Subcutaneous adipose tissue (tissue), 4 donors: Measurements from ENCODE around the gene FAM98A. TPM values are rescaled to one million over a fixed set of nuclear protein-coding genes. Genes with fewer than 3 reads are reported as not detected.

ENCODE experiments used
- CTCF ChIP-seq: fragments of 450-650 bp; IDR thresholded peaks from one replicate; pipeline ENCODE4 v1.5.1; 2016; ENCODE audit warnings: low read depth, mild to moderate bottlenecking, control low read depth, antibody characterized with exemption, moderate library complexity
- total RNA-seq, 4 donors: library from RNA; depleted of rRNA; stranded (reverse); fragments of >200 nt; gene quantifications; one replicate each; pipeline ENCODE4 v1.1.0, GENCODE V29; 2016

FAM98A gene
- total RNA-seq: 10 to 100 TPM; 23.5 to 64.3 (median 46.5) TPM

DNA sequence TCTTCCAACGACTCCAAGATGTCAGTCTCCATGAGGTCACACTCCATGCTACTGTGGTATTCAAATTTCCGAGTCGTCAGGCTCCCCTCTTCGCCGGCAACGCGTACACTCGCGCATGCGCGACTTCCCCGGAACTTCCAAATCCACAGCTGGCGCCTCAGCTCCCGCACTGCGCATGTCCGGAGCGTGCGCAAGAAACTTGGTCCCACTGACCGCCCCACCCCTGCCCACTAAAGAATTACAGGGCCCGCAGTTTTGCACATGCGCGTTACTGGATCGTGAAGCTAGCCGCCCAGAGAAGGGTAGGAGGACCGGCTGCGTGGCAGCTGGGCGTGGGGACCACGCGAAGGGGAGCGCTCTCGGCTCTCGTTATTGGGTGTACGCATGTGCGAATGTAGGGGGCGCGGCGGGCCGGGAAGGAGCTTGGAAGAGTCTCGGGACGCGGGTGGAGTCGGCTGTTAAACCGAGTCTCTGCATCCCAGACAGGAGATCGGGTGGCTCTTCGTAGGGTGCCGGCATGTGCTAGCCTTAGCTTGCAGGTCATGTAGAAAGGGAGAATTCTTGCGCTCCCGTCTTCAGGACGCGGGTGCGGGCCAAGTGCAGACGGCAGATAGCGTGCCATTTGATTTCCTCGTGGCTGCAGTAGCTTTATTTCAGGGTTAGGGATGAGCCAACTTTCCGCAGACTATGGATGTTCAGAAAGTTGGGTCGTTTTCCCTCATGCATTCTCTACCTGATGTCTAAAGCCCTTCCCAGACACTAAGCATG lies at the start of gene FAM98A:
Gene FAM98A (minus strand): TSS at position 125 of the 768 bp plus-strand sequence. CDS start 78 bp downstream, at position 47.
- no peak for TF ChIP-seq CTCF

GRCh38 chr2:33645861-33646260 lies 46.8 kb upstream of the FAM98A start:
- no peak for TF ChIP-seq CTCF

GRCh38 chr2:33644215-33644614 lies 45.1 kb upstream of the FAM98A start:
- TF ChIP-seq CTCF: no peak

DNA sequence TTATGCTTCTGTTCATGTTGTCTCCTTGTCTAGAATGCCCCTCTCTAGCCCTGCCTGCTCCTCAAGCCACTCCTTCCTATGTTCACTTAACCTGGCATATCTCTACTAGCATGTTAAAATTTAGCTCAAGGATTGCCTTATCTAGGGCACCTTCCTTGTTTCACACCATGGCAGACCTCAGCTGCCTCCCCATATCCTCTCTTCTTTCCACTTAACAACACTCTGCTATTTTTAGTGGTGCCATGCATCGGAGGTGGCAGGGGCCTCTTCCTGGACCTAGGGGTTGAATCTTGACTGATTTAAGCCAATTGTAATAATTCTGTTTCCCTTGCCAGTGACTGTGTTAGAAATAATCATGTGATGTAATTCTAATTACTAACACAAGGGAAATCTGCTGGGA lies 36.9 kb upstream of the FAM98A start:
- TF ChIP-seq CTCF: no peak

GRCh38 chr2:33634261-33634910 lies 35.3 kb upstream of the FAM98A start:
- no peak for TF ChIP-seq CTCF

DNA sequence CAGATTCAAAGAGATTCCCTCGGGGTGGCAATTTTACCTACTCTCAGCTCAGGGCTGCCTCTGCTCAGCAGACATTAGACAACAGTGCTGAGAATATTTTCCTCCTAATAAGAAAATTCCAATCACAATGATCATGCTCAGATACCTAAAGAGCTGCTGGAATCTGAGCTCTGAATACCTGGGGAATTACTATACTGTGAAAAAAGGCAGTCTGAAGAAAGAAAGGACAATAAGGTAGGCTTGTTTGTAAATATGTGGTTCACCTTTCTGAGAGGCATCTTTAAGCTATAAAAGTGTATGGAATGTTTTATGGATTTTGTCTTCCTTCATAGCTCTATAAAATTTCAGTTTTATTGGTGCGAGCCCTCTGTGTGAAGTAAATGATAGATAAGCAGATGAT lies 34.2 kb upstream of the FAM98A start:
- no peak for TF ChIP-seq CTCF

- no peak for TF ChIP-seq CTCF
These were observed 33.7 kb upstream of the FAM98A start for GRCh38 chr2:33632831-33633230.
